Activated CD8-positive, alpha-beta T cell treated with anti-CD3 and anti-CD28 coated beads, Interleukin-2, amount 10 ng/mL, durations not matched to agents 7 days and 5 days (primary cell): ENCODE data around the gene C11orf65. TPM values are rescaled to one million over a fixed set of nuclear protein-coding genes. Genes with fewer than 3 reads are reported as not detected.

Experiments used
- ATAC-seq: fragments of 150-1000 bp; cut with Tn5 transposase; one replicate; pipeline ENCODE4 v1.10.0; 2021; ENCODE audit warnings: moderate library complexity
- CTCF ChIA-PET: fragments of 350-600 bp; sonication (Branson Sonifier 250); formaldehyde crosslinking; loops from one replicate; lab custom pipeline; 2021; ENCODE audit warnings: antibody characterized with exemption; lab: Charles Lee
- POLR2A ChIA-PET: fragments of 350-600 bp; sonication (Branson Sonifier 250); formaldehyde crosslinking; loops from one replicate; lab custom pipeline; 2021; ENCODE audit warnings: antibody characterized with exemption; lab: Charles Lee
- DNase-seq: peaks from one replicate; pipeline ENCODE4 v3.0.0-alpha.2; 2020
- H3K27ac Mint-ChIP-seq: one replicate; pipeline ENCODE4 v1.8.0; 2021; ENCODE audit warnings: mild to moderate bottlenecking, mixed read lengths
- H3K27me3 Mint-ChIP-seq: one replicate; pipeline ENCODE4 v1.8.0; 2021; ENCODE audit warnings: low read depth, mixed read lengths
- H3K36me3 Mint-ChIP-seq: one replicate; pipeline ENCODE4 v1.8.0; 2021; ENCODE audit warnings: low read depth, mixed read lengths
- H3K4me1 Mint-ChIP-seq: one replicate; pipeline ENCODE4 v1.8.0; 2021; ENCODE audit warnings: low read depth, mixed read lengths
- H3K4me3 Mint-ChIP-seq: one replicate; pipeline ENCODE4 v1.8.0; 2021; ENCODE audit warnings: mild to moderate bottlenecking, mixed read lengths
- H3K9me3 Mint-ChIP-seq: one replicate; pipeline ENCODE4 v1.8.0; 2022; ENCODE audit warnings: mixed read lengths; ENCODE audit not compliant: insufficient read depth
- total RNA-seq, 2 experiments: library from RNA; stranded (reverse); gene quantifications; one replicate each; pipeline ENCODE4 v1.2.3, GENCODE V29; 2021

Gene C11orf65
- total RNA-seq, 2 experiments from 2014 or later: 0.74 to 0.83 TPM

DNA sequence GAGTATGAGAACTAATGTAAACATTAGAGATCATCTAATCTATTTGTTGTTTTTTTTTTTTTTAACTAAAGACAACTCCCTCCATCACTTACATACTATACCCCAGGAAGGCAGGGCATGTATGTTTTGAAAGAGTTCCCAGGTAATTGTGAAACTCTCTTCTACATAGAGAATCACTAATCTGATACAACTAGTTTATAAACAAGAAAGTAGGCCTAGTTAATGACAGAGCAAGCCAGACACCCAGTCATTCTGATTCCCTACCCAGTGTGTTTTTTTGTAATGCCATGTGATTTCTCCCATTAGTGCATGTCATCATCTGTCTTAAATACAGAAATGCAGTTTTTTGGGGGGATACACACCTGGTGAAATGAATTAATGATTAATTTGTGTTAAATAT lies 120.9 kb downstream of the C11orf65 start:
- POLR2A ChIA-PET: no interaction called here
- ATAC-seq (no peak), DNase-seq (no peak)
- H3K27ac Mint-ChIP-seq: no peak overlapping the region
- H3K9me3 Mint-ChIP-seq: no peaks in the 10 kb centered on the region
- no peaks in the 10 kb centered on the region for H3K4me1 Mint-ChIP-seq
- CTCF ChIA-PET: no interaction called here
- H3K4me3 Mint-ChIP-seq: no peak overlapping the region
- H3K36me3 Mint-ChIP-seq: peaks cover 52% of the 10 kb centered on the region
- no peaks in the 10 kb centered on the region for H3K27me3 Mint-ChIP-seq

DNA sequence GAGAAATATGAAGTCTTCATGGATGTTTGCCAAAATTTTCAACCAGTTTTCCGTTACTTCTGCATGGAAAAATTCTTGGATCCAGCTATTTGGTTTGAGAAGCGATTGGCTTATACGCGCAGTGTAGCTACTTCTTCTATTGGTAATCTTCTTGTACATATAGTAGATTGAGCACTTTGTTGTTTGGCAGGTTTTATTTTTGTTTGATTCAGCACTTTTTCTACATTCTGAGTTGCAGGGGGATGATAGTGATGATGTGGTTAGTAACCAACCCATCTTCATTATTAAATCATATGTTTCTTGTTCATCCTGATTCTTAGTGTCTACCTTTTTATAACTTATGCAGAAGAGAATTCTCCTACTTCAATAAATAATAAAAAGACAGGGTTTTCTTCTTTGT lies 121.6 kb downstream of the C11orf65 start:
- Mint-ChIP-seq H3K27ac (no peak overlapping the region), H3K9me3 (no peaks in the 10 kb centered on the region), H3K4me3 (no peak overlapping the region), H3K4me1 (no peaks in the 10 kb centered on the region), H3K27me3 (no peaks in the 10 kb centered on the region), H3K36me3 (peaks cover 49% of the 10 kb centered on the region)
- DNase-seq: no peak
- CTCF ChIA-PET: no interaction called here
- ATAC-seq: no peak
- POLR2A ChIA-PET: no interaction called here

DNA sequence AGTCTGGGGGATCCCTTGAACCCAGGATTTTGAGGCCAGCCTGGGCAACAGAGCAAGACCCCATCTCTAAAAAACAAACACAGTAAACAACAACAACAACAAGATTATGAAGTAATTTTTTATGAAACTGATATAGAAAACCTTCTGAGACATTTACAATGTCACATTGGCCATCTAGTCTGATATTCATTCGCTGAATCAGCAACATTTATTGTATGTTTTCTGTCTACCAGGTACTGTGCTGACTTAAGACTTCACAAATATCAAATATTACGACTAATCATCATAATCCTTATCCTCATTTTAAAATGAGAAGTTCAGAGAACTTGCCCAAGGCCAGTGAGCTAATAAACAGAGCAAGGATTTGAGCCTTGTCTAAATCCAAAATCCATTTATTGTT lies 123.6 kb downstream of the C11orf65 start:
- no peak for ATAC-seq
- H3K36me3 Mint-ChIP-seq: peaks cover 41% of the 10 kb centered on the region
- ChIA-PET POLR2A (no interaction called here), CTCF (no interaction called here)
- no peak overlapping the region for H3K4me3 Mint-ChIP-seq
- H3K9me3 Mint-ChIP-seq: no peaks in the 10 kb centered on the region
- no peaks in the 10 kb centered on the region for H3K4me1 Mint-ChIP-seq
- H3K27me3 Mint-ChIP-seq: no peaks in the 10 kb centered on the region
- DNase-seq: no peak
- H3K27ac Mint-ChIP-seq: no peak overlapping the region

DNA sequence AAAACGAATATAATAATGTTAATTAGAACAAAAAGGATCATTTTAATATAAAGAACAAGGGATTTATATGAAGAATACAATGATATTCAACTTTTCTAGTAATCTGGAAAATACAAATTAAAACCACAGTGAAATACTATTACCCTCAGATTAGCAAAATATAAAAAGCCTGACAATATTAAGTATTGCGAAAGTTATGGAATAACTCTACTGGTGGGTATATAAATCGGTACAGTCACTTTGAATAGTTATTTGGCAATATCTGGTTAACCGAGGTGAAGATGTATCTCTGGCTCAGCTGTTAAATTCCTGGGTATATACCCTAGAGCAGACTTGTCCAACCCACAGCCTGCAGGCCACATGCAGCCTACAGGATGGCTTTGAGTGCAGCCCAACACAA lies 125.7 kb downstream of the C11orf65 start:
- H3K4me3 Mint-ChIP-seq: no peak overlapping the region
- no peak overlapping the region for H3K27ac Mint-ChIP-seq
- POLR2A ChIA-PET: no interaction called here
- no peak for DNase-seq
- peaks cover 43% of the 10 kb centered on the region for H3K36me3 Mint-ChIP-seq
- no peaks in the 10 kb centered on the region for H3K27me3 Mint-ChIP-seq
- CTCF ChIA-PET: no interaction called here
- no peaks in the 10 kb centered on the region for H3K9me3 Mint-ChIP-seq
- no peaks in the 10 kb centered on the region for H3K4me1 Mint-ChIP-seq
- ATAC-seq: no peak

DNA sequence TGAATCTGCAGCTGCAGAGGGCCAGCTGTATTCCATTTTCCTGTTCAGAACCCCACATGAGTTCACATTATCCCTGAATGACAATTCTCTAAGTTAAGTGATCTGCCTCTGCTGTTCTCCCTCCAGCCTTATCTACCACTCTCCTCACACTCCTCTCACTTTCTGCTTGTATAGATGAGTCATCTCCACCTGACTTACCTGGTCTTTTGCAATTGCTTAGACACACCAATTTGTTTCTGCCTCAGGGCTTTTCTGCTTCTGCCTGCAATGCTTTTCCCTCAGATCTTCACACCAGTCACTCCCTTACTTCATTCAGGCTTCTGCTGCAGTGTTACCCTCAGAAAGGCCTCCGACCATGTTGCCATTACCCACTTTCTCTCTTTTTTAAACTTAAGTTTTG lies 126.4 kb downstream of the C11orf65 start:
- Mint-ChIP-seq H3K4me1 (no peaks in the 10 kb centered on the region), H3K36me3 (peaks cover 44% of the 10 kb centered on the region), H3K9me3 (no peaks in the 10 kb centered on the region), H3K27me3 (no peaks in the 10 kb centered on the region), H3K27ac (no peak overlapping the region), H3K4me3 (no peak overlapping the region)
- peak; percentile 33 for ATAC-seq
- no peak for DNase-seq
- POLR2A ChIA-PET: no interaction called here
- CTCF ChIA-PET: no interaction called here

DNA sequence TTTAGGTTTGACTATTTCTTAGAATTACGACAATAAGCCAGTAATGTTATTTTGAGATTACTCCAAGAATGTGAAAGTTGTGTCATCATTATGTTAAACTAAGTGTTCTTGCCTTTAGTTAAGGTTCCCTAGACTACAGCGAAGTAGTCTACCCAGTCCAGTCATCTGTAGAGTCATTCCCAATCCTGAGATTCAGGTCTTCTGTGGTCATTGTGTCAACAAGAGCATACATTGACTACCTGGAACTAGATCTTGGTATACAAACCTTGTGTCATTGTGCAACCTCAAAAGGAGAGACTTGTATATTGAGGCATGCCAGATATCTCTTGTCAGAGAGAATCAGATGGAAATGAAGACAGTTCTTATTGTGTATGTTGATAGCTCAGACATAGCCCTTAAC lies 128.6 kb downstream of the C11orf65 start:
- CTCF ChIA-PET: interaction anchor here (1.2 kb wide), 2 partner anchors 116 to 310 kb away, joined by 3 read pairs; partner anchors contain the start of genes ATM and NPAT
- no peaks in the 10 kb centered on the region for H3K9me3 Mint-ChIP-seq
- DNase-seq (no peak), ATAC-seq (no peak)
- no peak overlapping the region for H3K4me3 Mint-ChIP-seq
- POLR2A ChIA-PET: no interaction called here
- H3K27me3 Mint-ChIP-seq: no peaks in the 10 kb centered on the region
- no peak overlapping the region for H3K27ac Mint-ChIP-seq
- H3K4me1 Mint-ChIP-seq: no peaks in the 10 kb centered on the region
- peaks cover 48% of the 10 kb centered on the region for H3K36me3 Mint-ChIP-seq

DNA sequence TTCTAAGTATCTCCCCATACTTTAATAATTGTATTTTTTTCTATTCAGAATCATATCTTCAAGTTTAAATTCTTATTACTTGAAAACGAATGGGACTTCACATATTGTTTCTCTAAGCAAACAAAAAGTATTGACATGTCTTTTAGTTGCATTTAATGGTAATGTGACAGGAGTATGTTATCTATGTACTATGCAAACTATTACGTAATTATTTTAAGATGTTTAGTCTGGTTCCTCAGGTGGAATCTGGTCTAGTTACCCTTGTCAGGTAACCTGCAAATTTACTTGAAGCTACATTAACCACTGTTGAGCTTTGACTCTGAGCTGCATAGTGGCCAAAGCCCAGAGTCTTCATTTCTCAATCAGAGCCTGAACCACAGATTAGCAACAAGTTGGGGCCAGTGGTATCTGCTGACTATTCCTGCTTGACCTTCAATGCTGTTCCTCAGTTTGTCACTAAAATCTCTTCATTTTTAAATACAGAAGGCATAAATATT lies 133.9 kb downstream of the C11orf65 start:
- ChIA-PET CTCF (no interaction called here), POLR2A (no interaction called here)
- DNase-seq (no peak), ATAC-seq (no peak)
- Mint-ChIP-seq H3K27me3 (no peaks in the 10 kb centered on the region), H3K4me1 (no peaks in the 10 kb centered on the region), H3K9me3 (no peaks in the 10 kb centered on the region), H3K4me3 (no peak overlapping the region), H3K36me3 (peaks cover 63% of the 10 kb centered on the region), H3K27ac (no peak overlapping the region)

Other genes with a start within 250 kb of the C11orf65 start
- 10 to 100 TPM; 46.7 to 57.2 TPM for gene NPAT, start 244.9 kb downstream of the C11orf65 start, total RNA-seq
- gene ATM, start 244.5 kb downstream of the C11orf65 start, total RNA-seq: 100 to 1,000 TPM; 206 to 214 TPM
- gene POGLUT3, start 30.9 kb upstream of the C11orf65 start, total RNA-seq: 10 to 100 TPM; 27.6 to 31.5 TPM
- 1 to 10 TPM; 1.9 to 2.1 TPM for gene EXPH5, start 126.2 kb upstream of the C11orf65 start, total RNA-seq
- 10 to 100 TPM; 26.3 to 31.6 TPM for gene DDX10, start 197.5 kb upstream of the C11orf65 start, total RNA-seq